OCI-LY7 (cell line): ENCODE data around the gene PDRG1. TPM values are rescaled to one million over a fixed set of nuclear protein-coding genes. Genes with fewer than 3 reads are reported as not detected.

ENCODE experiments used
- BruUV-seq: library from RNA; stranded (reverse); fragments of 400-500 nt; replicated peaks from 2 replicates; lab custom pipeline; 2021; lab: Mats Ljungman, UMichigan
- CTCF ChIA-PET: fragments of 300-600 bp; sonication (Branson Sonifier 250); formaldehyde crosslinking; loops from one replicate; lab custom pipeline; 2022; ENCODE audit warnings: antibody characterized with exemption; ENCODE audit not compliant: unreplicated experiment; lab: Charles Lee
- POLR2A ChIA-PET: fragments of 300-600 bp; sonication (Branson Sonifier 250); formaldehyde crosslinking; loops from one replicate; lab custom pipeline; 2022; ENCODE audit warnings: antibody characterized with exemption; lab: Charles Lee
- DNase-seq: peaks from one replicate; pipeline ENCODE4 v3.0.0-alpha.2; 2015; ENCODE audit warnings: low spot score
- H2AFZ ChIP-seq: fragments of 200-600 bp; sonication (generic), shearing (Covaris generic); 2 replicates; pipeline ENCODE4 v1.6.1; 2014; ENCODE audit warnings: mild to moderate bottlenecking, antibody characterized with exemption, low read length, moderate library complexity
- H3K27ac ChIP-seq: fragments of 200-600 bp; sonication (generic); 2 replicates; pipeline ENCODE4 v1.5.1; 2014; ENCODE audit warnings: mixed run types, low read depth, mild to moderate bottlenecking, moderate library complexity, low read length, inconsistent platforms; ENCODE audit not compliant: poor library complexity, severe bottlenecking
- H3K36me3 ChIP-seq: fragments of 200-600 bp; sonication (generic); 2 replicates; pipeline ENCODE4 v1.6.1; 2014; ENCODE audit warnings: mild to moderate bottlenecking, antibody characterized with exemption, low read length, moderate library complexity, mixed read lengths; ENCODE audit not compliant: insufficient read depth
- H3K4me1 ChIP-seq: fragments of 200-600 bp; sonication (generic); 2 replicates; pipeline ENCODE4 v1.5.1; 2014; ENCODE audit warnings: mild to moderate bottlenecking, low read length; ENCODE audit not compliant: insufficient read depth, poor library complexity, severe bottlenecking
- H3K4me2 ChIP-seq: fragments of 200-600 bp; sonication (generic); 2 replicates; pipeline ENCODE4 v1.6.1; 2014; ENCODE audit warnings: mild to moderate bottlenecking, low read length
- H3K4me3 ChIP-seq: fragments of 200-600 bp; sonication (generic); 2 replicates; pipeline ENCODE4 v1.5.1; 2014; ENCODE audit warnings: mild to moderate bottlenecking, low read depth, low read length; ENCODE audit not compliant: poor library complexity, severe bottlenecking
- H3K79me2 ChIP-seq: fragments of 200-600 bp; sonication (generic); 2 replicates; pipeline ENCODE4 v1.6.1; 2016; ENCODE audit warnings: low read depth, mild to moderate bottlenecking, low read length, moderate library complexity, mixed read lengths; ENCODE audit not compliant: insufficient read depth
- H3K9me2 ChIP-seq: fragments of 200-600 bp; sonication (generic); 2 replicates; pipeline ENCODE4 v1.6.1; 2016; ENCODE audit warnings: mild to moderate bottlenecking, low read length, mixed read lengths; ENCODE audit not compliant: insufficient read depth
- H3K9me3 ChIP-seq: fragments of 200-600 bp; sonication (generic); 2 replicates; pipeline ENCODE4 v1.6.1; 2014; ENCODE audit warnings: mild to moderate bottlenecking, mixed run types, low read length, mixed read lengths
- H4K20me1 ChIP-seq: fragments of 200-600 bp; sonication (generic); 2 replicates; pipeline ENCODE4 v1.6.1; 2014; ENCODE audit warnings: mild to moderate bottlenecking, antibody characterized with exemption, low read length, moderate library complexity, mixed read lengths; ENCODE audit not compliant: insufficient read depth
- EZH2phosphoT487 ChIP-seq: fragments of 200-600 bp; sonication (generic); IDR thresholded peaks from 2 replicates; pipeline ENCODE4 v1.6.1; 2018; ENCODE audit warnings: low read depth, borderline replicate concordance, mild to moderate bottlenecking, mixed run types, antibody characterized with exemption, low read length, moderate library complexity, mixed read lengths
- intact Hi-C: fragments of 100-400 bp; cut with micrococcal nuclease; formaldehyde crosslinking; loops from one replicate; pipeline ENCODE4 v1.10.0; 2022; ENCODE audit not compliant: unreplicated experiment
- total RNA-seq, 2 experiments: library from RNA; depleted of rRNA in 1 of 2; stranded (reverse); fragments of >200 nt in 1 of 2; shearing (Covaris generic) in 1 of 2; gene quantifications; 2 replicates each; pipeline ENCODE4 v1.2.3, GENCODE V29; 2014 to 2022
- TF ChIP-seq, protein P1 (sequence below): fragments of 200-600 bp; sonication (generic); conservative IDR thresholded peaks from 2 replicates; pipeline ENCODE4 v1.5.1; 2014; ENCODE audit warnings: mild to moderate bottlenecking, antibody characterized with exemption, low read length, moderate library complexity, mixed read lengths

The PDRG1 gene
- total RNA-seq, 2 experiments from 2014 or later = 9.7 to 22.5 TPM

DNA sequence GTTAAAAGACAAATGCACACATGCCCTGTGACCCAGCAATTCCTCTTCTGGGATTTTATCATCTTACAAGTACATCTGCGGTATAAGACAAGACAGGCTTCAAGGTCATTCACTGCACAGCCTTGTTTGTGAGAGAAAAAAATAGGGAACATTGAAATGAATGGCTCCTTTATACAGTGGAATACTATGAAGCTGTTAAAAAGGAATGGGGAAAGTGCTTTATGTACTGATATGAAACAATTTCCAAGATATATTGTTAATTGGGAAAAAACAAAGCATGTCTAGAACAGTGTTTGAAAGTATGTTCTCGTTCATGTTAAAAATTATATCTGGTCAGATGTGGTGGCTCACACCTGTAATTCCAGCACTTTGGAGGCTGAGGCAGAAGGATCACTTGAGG, 25.4 kb downstream of the PDRG1 start:
- no peak for DNase-seq
- H3K4me3 ChIP-seq = no peak overlapping the region
- no TSS peak for BruUV-seq
- no peak overlapping the region for H3K27ac ChIP-seq
- H3K9me3 ChIP-seq = no peaks in the 10 kb centered on the region
- H2AFZ ChIP-seq = no peak overlapping the region
- no peaks in the 10 kb centered on the region for H4K20me1 ChIP-seq
- intact Hi-C loops = no loop called here
- no peaks in the 10 kb centered on the region for H3K4me1 ChIP-seq
- TF ChIP-seq, protein P1, sequence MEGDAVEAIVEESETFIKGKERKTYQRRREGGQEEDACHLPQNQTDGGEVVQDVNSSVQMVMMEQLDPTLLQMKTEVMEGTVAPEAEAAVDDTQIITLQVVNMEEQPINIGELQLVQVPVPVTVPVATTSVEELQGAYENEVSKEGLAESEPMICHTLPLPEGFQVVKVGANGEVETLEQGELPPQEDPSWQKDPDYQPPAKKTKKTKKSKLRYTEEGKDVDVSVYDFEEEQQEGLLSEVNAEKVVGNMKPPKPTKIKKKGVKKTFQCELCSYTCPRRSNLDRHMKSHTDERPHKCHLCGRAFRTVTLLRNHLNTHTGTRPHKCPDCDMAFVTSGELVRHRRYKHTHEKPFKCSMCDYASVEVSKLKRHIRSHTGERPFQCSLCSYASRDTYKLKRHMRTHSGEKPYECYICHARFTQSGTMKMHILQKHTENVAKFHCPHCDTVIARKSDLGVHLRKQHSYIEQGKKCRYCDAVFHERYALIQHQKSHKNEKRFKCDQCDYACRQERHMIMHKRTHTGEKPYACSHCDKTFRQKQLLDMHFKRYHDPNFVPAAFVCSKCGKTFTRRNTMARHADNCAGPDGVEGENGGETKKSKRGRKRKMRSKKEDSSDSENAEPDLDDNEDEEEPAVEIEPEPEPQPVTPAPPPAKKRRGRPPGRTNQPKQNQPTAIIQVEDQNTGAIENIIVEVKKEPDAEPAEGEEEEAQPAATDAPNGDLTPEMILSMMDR = no peak
- no peak for TF ChIP-seq EZH2phosphoT487
- no peaks in the 10 kb centered on the region for H3K79me2 ChIP-seq
- no peaks in the 10 kb centered on the region for H3K9me2 ChIP-seq
- ChIA-PET CTCF (no interaction called here), POLR2A (no interaction called here)
- no peaks in the 10 kb centered on the region for H3K36me3 ChIP-seq
- H3K4me2 ChIP-seq = no peak overlapping the region

DNA sequence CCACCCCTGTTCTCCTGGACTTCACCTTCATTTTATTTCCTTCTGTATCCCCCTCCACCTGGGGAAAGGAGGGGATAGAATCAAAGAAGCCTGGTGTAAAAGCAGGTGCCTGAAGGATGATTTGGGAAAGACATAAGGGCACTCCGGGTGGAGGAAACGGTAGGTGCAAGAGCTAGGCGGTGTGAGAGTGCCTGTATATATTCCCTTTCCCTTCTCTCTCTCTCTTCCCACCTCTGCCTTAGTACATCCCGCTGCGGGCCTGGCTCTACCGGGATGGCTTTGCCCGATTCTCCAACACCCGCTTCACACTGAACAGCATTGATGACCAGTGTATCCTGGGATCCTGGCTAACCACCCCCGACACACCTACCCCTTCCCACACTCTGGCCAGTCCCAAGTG, 26.2 kb downstream of the PDRG1 start:
- intact Hi-C loops = no loop called here

DNA sequence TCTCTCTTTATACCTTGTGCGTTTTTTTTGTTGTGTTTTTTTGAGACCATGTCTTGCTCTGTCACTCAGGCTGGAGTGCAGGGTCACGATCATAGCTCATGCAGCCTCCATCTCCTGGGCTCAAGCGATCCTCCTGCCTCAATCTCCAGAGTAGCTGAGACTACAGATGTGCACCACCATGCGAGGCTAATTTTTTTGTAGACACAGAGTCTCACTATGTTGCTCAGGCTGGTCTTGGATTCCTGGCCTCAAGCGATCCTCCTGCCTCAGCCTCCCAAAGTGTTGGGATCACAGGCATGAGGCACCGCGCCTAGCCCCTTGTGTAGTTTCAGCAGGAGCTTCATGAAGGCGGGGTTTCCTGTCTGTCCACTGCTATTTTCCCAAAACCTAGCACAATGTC, 27.3 kb downstream of the PDRG1 start:
- Histone ChIP-seq H3K36me3 (no peaks in the 10 kb centered on the region), H3K4me2 (no peak overlapping the region), H3K4me3 (no peak overlapping the region), H4K20me1 (no peaks in the 10 kb centered on the region), H2AFZ (no peak overlapping the region), H3K9me2 (no peaks in the 10 kb centered on the region), H3K27ac (no peak overlapping the region), H3K4me1 (no peaks in the 10 kb centered on the region), H3K9me3 (no peaks in the 10 kb centered on the region), H3K79me2 (no peaks in the 10 kb centered on the region)
- ChIA-PET POLR2A (interaction anchor here (0.6 to 0.7 kb wide), 2 partner anchors 10 to 1007 kb away, joined by 3 to 4 read pairs; no protein-coding TSS in a partner anchor), CTCF (no interaction called here)
- DNase-seq = no peak
- TF ChIP-seq, protein P1 = no peak
- no peak for TF ChIP-seq EZH2phosphoT487
- intact Hi-C loops = no loop called here
- BruUV-seq = no TSS peak

More for the DNA sequence above, 26.2 kb downstream of the PDRG1 start:
- Histone ChIP-seq H3K9me3 (no peaks in the 10 kb centered on the region), H3K79me2 (no peaks in the 10 kb centered on the region), H2AFZ (no peak overlapping the region), H3K27ac (no peak overlapping the region), H3K4me3 (no peak overlapping the region), H3K4me1 (no peaks in the 10 kb centered on the region), H3K9me2 (no peaks in the 10 kb centered on the region), H3K36me3 (no peaks in the 10 kb centered on the region), H4K20me1 (no peaks in the 10 kb centered on the region), H3K4me2 (no peak overlapping the region)
- DNase-seq = no peak
- no TSS peak for BruUV-seq
- ChIA-PET CTCF (no interaction called here), POLR2A (no interaction called here)
- TF ChIP-seq EZH2phosphoT487 = no peak
- TF ChIP-seq, protein P1 = no peak
